Activated CD4-positive, alpha-beta T cell treated with anti-CD3 and anti-CD28 coated beads, Interleukin-2, amount 50 U/mL, for 16 hours (primary cell): Measurements from ENCODE around the gene SIRT6.
A peak's percentile ranks its signal among the peaks of the same experiment; 100 is the strongest.
"Not testable (repeated sequence)": the region's sequence is repeated elsewhere in the genome, so short reads cannot be mapped to it uniquely, and the experiment has no call there.

Experiments
- DNase-seq: peaks from one replicate; pipeline ENCODE4 v3.0.0-alpha.2; 2020

SIRT6 gene

GRCh38 chr19:4129050-4129449 is 53.3 kb downstream of the SIRT6 start:
- DNase-seq = not testable (repeated sequence)

- not testable (repeated sequence) for DNase-seq
Observed at GRCh38 chr19:4127322-4127721, 55.0 kb downstream of the SIRT6 start.

GRCh38 chr19:4124638-4125037 is 57.7 kb downstream of the SIRT6 start:
- DNase-seq = peak; percentile 19
